ENCODE results near the gene QPCT. TPM values are rescaled to one million over a fixed set of nuclear protein-coding genes. Genes with fewer than 3 reads are reported as not detected.
"Not testable (repeated sequence)": the region's sequence is repeated elsewhere in the genome, so short reads cannot be mapped to it uniquely, and the experiment has no call there.

The QPCT gene
- 1 to 10 TPM; 5.5 to 7.0 (median 6.9) TPM for total RNA-seq

DNA sequence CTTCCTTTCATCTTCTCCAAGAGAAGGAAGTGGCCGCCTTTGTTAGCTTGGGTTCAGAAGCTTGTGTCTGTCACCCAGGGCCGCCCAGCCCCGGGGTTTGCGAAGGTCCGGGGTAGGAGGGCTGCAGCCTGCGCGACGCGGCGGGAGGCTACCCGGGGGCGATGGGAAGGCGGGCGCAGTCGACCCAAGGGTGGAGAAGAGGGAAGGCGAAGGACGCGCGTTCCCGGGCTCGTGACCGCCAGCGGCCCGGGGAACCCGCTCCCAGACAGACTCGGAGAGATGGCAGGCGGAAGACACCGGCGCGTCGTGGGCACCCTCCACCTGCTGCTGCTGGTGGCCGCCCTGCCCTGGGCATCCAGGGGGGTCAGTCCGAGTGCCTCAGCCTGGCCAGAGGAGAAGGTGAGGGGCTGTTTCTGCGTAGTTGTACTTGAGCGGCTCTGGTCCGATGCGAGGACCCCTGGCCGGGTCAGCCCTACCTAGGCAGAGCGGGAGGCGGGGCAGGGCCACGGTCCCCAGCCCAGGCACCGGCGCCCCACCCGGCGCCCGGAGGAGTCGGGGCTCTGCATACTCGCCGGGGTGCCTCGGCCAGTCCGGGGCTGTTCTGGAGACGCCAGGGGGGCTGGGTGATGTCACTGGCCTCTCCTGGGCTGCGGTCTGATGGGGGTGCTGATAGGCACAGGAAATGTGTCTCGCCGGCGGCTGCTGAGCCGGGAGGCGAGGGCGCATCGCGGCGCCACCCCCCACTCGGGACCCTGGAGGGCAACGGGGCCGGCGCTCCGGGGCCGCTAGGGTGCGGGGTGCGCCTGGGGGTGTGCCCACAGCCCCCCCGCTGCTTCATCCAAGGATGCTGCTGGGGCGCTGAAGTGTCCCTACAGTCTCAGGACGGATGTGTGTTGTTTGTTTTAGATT lies at the start of gene QPCT:
Gene QPCT (plus strand): TSS at position 178 of the 909 bp plus-strand sequence. CDS start 102 bp downstream, at position 280.
- H3K9me3 Mint-ChIP-seq = no peaks in the 10 kb centered on the region
- DNase-seq (peak; percentile 70), ATAC-seq (peak; percentile 79 to 89)
- H3K4me1 Mint-ChIP-seq (ENCODE audit: low read depth) = peaks cover 14% of the 10 kb centered on the region
- peaks cover 23% of the 10 kb centered on the region for H3K27me3 Mint-ChIP-seq (ENCODE audit: low read depth)
- H3K36me3 Mint-ChIP-seq (ENCODE audit: insufficient read depth) = no peaks in the 10 kb centered on the region
- H3K4me3 Mint-ChIP-seq = peak within 1 kb of the TSS; percentile 80

DNA sequence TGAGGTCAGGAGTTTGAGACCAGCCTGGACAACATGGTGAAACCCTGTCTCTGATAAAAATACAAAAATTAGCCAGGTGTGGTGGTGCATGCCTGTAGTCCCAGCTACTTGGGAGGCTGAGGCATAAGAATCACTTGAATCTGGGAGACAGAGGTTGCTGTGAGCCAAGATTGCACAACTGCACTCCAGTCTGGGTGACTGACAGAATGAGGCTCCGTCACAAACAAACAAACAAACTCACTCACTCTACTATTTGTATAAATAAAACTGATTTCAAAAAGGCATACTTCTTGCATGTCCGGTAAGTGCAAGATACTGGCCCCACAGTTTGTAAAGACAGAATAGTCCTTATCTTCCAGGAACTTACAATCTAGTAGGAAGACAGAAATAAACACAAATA lies 49.6 kb upstream of the QPCT start:
- H3K36me3 Mint-ChIP-seq (ENCODE audit: insufficient read depth) = peaks cover 18% of the 10 kb centered on the region
- not testable (repeated sequence) for H3K9me3 Mint-ChIP-seq; H3K27me3 Mint-ChIP-seq (ENCODE audit: low read depth); H3K4me3 Mint-ChIP-seq; DNase-seq; ATAC-seq
- peaks cover 16% of the 10 kb centered on the region for H3K4me1 Mint-ChIP-seq (ENCODE audit: low read depth)

DNA sequence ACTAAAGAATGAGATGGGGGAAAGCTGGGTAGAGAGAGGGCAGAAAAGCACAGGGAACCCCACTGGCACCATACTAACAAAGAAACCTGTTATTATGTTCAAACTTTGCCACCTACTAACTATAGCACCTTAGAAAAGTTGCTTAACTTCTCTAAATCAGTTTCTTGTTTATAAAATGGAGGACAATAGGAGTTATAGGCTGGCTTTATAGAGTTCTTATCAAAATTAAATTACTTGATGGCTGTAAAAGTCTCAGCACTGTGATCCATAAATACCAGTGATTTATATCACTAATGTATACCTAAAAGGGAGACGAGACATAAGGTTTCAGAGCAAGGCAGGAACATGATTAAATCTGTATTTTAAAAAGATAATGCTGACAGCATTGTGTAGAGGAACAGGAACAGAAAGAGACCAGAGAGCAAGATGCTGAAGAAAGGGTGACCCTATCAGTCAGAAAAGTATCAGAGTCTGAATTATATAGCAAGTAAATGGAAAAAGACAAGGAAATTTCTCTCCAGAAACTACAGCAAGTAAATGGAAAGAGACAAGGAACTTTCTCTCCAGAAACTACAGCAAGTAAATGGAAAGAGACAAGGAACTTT lies 48.9 kb upstream of the QPCT start:
- ATAC-seq (no peak), DNase-seq (no peak)
- H3K4me3 Mint-ChIP-seq = no peak overlapping the region
- H3K27me3 Mint-ChIP-seq (ENCODE audit: low read depth) = no peaks in the 10 kb centered on the region
- peaks cover 20% of the 10 kb centered on the region for H3K36me3 Mint-ChIP-seq (ENCODE audit: insufficient read depth)
- H3K4me1 Mint-ChIP-seq (ENCODE audit: low read depth) = peaks cover 21% of the 10 kb centered on the region
- no peaks in the 10 kb centered on the region for H3K9me3 Mint-ChIP-seq

DNA sequence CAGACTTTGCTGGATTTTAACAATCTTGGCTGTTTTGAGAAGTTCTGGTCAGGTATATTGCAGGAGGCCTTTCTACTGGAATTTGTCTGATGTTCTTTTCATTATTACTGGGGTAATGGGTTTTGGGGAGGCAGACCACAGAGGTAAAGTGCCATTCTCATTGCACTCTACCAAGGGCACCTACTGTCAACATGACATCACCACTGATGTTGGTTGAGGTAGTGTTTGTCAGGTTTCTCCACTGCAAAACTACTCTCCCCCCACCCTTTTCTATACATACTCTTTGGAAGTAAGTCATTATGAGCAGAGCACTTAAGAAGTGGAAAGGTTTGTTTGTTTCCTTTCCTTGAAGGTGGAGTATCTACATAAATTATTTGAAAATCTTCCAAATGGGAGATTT lies 46.8 kb upstream of the QPCT start:
- Mint-ChIP-seq H3K4me3 (no peak overlapping the region), H3K27me3 (ENCODE audit: low read depth) (no peaks in the 10 kb centered on the region), H3K4me1 (ENCODE audit: low read depth) (peaks cover 27% of the 10 kb centered on the region), H3K9me3 (no peaks in the 10 kb centered on the region), H3K36me3 (ENCODE audit: insufficient read depth) (peaks cover 12% of the 10 kb centered on the region)
- no peak for DNase-seq
- ATAC-seq = no peak

DNA sequence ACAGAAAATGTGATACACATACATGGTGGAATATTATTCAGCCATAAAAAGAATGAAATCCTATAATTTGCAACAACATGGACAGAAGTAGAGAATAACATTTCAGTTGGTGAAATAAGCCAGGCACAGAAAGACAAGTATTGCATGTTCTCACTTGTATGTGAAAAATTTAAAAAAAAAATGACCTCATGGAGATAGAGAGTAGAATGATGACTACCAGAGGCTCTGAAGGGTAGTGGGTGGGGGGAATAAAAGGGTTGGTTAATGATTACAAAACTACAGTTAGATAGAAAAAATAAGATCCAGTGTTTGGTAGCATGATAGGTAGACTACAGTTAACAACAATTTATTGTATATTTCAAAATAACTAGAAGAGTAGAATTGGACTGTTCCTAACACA lies 44.3 kb upstream of the QPCT start:
- peaks cover 29% of the 10 kb centered on the region for H3K4me1 Mint-ChIP-seq (ENCODE audit: low read depth)
- H3K27me3 Mint-ChIP-seq (ENCODE audit: low read depth) = no peaks in the 10 kb centered on the region
- no peaks in the 10 kb centered on the region for H3K9me3 Mint-ChIP-seq
- DNase-seq = no peak
- ATAC-seq = no peak
- peaks cover 12% of the 10 kb centered on the region for H3K36me3 Mint-ChIP-seq (ENCODE audit: insufficient read depth)
- no peak overlapping the region for H3K4me3 Mint-ChIP-seq

DNA sequence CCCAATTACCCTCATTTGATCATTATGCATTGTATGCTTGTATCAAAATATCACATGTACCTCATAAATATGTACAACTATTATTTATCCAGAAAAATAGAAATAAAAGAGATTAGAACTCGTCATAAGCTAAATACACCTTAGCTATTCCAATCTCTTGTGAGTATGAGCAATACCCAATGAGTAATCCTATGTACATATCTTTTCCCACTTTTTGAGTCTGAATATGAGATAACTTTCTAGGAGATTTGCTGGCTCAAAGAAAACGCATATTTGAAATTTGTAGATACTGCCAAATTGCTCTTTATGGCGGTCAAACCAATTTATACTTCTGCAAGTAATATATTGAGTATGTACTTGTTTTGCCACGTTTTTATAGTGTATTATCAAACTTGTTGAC lies 43.9 kb upstream of the QPCT start:
- ATAC-seq (no peak), DNase-seq (no peak)
- H3K4me1 Mint-ChIP-seq (ENCODE audit: low read depth) = peaks cover 30% of the 10 kb centered on the region
- H3K4me3 Mint-ChIP-seq = no peak overlapping the region
- peaks cover 12% of the 10 kb centered on the region for H3K36me3 Mint-ChIP-seq (ENCODE audit: insufficient read depth)
- no peaks in the 10 kb centered on the region for H3K27me3 Mint-ChIP-seq (ENCODE audit: low read depth)
- no peaks in the 10 kb centered on the region for H3K9me3 Mint-ChIP-seq

DNA sequence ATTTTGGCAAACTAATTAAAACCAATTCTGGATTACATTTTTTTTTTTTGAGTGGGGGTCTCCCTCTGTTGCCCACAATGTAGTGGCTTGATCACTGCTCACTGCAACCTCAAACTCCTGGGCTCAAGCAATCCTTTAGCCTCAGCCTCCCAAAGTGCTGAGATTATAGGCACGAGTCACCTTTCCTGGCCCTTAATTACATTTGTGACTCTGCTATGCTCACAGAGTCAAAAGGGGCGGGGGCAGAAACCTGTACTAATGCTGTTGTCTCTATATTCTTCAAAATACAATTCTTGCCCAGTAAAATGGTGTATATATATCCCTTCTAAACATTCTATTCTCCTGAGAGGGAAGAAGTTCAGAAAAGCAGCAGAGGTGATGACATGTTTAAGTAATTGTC lies 43.0 kb upstream of the QPCT start:
- Mint-ChIP-seq H3K4me3 (no peak overlapping the region), H3K27me3 (ENCODE audit: low read depth) (no peaks in the 10 kb centered on the region), H3K9me3 (no peaks in the 10 kb centered on the region), H3K36me3 (ENCODE audit: insufficient read depth) (peaks cover 12% of the 10 kb centered on the region), H3K4me1 (ENCODE audit: low read depth) (peaks cover 31% of the 10 kb centered on the region)
- DNase-seq (no peak), ATAC-seq (no peak)

DNA sequence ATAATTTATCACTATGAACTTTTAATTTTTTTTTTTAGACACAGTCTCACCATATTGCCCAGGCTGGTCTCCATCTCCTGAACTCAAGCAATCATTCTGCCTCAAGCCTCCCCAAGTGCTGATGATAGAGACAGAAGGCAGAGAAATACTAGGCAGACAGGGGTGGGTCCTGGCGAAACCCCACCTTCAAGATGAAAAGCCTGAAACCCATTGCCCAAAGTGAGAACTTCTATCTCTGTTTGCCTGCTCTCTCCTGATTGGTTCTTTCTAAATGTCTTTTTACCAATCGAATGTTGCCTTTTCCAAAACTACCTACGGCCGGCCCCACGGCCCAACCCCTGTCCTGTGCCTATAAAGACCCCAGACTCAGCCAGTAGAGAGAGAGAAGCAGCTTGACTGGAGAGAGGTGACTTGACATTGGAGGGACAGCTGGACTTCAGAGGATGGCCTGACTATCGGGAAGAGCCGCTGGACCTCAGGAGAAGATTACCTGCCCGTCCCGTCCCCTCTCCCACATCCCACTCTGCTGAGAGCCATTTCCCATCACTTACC lies 41.7 kb upstream of the QPCT start:
- DNase-seq (no peak), ATAC-seq (no peak)
- Mint-ChIP-seq H3K4me3 (no peak overlapping the region), H3K9me3 (no peaks in the 10 kb centered on the region), H3K36me3 (ENCODE audit: insufficient read depth) (peaks cover 12% of the 10 kb centered on the region), H3K27me3 (ENCODE audit: low read depth) (no peaks in the 10 kb centered on the region), H3K4me1 (ENCODE audit: low read depth) (peaks cover 30% of the 10 kb centered on the region)

DNA sequence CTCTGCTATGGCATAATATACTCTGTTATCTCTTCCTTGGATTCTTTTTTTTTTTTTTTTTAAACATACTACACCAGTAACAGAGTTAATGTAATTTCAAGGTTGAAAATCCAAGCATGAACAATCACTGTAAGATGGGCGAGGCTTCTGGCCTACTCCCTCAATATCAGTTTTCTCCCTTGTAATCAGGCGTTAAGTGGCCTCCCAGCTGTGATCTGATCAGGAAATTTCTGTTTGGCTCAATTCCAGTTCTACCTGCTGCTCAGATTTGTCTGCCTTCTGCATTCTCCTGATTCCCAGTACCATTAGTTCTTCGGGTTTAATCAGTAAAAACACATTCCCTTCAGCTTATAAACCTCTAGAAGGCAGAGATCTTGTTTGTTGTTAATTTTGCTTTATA lies 38.4 kb upstream of the QPCT start:
- Mint-ChIP-seq H3K9me3 (no peaks in the 10 kb centered on the region), H3K36me3 (ENCODE audit: insufficient read depth) (peaks cover 12% of the 10 kb centered on the region), H3K4me3 (no peak overlapping the region), H3K4me1 (ENCODE audit: low read depth) (peaks cover 25% of the 10 kb centered on the region), H3K27me3 (ENCODE audit: low read depth) (no peaks in the 10 kb centered on the region)
- DNase-seq (no peak), ATAC-seq (no peak)

DNA sequence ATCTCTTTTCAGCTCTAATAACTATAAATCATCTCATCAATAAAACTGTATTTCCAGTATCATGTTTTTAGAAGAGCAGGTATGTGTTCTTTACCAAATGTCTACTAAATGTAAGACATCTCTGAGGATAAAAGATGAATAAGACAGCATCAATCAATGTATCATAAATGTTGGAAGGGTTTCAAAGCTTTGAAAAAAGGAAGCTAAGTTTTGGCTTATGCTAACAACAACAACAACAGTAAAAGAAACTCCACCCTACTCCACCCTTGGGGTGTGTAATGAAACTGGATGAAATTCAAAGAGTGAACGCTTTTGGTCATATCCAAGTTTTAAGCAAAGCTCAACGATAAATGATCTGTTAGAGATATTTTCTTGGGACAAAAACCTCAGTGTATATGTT lies 36.9 kb upstream of the QPCT start:
- H3K4me3 Mint-ChIP-seq = no peak overlapping the region
- H3K27me3 Mint-ChIP-seq (ENCODE audit: low read depth) = no peaks in the 10 kb centered on the region
- DNase-seq (no peak), ATAC-seq (no peak)
- H3K36me3 Mint-ChIP-seq (ENCODE audit: insufficient read depth) = peaks cover 7% of the 10 kb centered on the region
- H3K9me3 Mint-ChIP-seq = no peaks in the 10 kb centered on the region
- peaks cover 29% of the 10 kb centered on the region for H3K4me1 Mint-ChIP-seq (ENCODE audit: low read depth)

DNA sequence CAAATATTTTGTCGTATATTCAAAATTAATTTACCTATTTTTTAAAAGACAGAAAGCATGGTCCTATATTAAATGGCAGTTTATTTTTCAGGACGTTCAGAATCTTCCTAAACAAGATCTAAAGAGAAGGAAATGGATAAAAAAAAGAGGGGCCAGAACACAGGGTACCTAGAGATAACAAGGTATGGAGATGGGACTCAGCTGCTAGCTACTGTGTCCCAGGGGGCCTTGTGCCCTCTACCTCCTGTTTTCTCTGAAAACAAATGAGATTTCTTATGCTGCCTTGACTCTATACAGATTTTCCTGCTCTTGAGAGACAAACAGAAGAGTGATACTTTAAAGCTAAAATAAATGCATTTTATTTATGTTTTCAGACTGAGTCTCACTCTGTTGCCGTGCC lies 29.1 kb upstream of the QPCT start:
- ATAC-seq = no peak
- no peak for DNase-seq
- Mint-ChIP-seq H3K9me3 (no peaks in the 10 kb centered on the region), H3K36me3 (ENCODE audit: insufficient read depth) (peaks cover 22% of the 10 kb centered on the region), H3K27me3 (ENCODE audit: low read depth) (no peaks in the 10 kb centered on the region), H3K4me1 (ENCODE audit: low read depth) (peaks cover 64% of the 10 kb centered on the region), H3K4me3 (no peak overlapping the region)

DNA sequence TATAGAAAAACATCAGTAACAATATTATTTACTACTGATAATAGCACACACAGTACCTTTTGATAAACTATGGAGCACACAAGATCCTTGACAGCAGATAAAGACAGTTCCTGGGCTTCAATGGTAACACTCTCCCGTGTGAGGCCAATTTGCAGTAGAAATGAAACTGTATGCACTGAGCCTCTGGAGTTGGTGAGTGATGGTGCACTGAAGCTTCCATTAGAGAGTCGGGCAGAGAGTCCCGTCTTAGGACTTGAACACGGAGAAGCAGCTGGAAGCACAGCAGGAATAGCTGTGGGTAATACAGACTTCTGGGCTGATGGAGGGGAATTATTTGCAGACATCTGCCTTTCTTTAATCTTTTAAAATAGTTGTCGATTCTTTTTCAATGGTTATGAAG lies 28.2 kb upstream of the QPCT start:
- ATAC-seq = no peak
- Mint-ChIP-seq H3K36me3 (ENCODE audit: insufficient read depth) (peaks cover 19% of the 10 kb centered on the region), H3K4me1 (ENCODE audit: low read depth) (peaks cover 57% of the 10 kb centered on the region), H3K9me3 (no peaks in the 10 kb centered on the region), H3K27me3 (ENCODE audit: low read depth) (no peaks in the 10 kb centered on the region), H3K4me3 (peak overlapping the region; percentile 16)
- no peak for DNase-seq

DNA sequence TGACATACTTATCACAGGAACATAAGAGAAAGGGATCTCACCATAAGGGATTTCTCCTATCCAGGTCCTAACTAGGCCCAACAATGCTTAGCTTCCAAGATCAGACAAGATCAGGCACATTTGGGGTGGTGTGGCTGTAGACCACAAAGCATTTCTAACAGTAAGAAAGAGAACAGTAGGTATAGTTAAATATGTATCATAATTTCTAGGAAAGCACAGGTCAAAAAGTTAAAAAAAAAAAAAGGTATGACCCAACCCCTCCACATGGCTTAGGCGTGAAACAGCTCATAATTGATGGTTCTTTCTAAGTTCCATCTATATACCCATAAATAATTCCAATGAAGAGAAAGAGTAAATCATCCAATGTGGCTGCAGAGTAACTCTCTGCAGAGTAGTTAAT lies 26.7 kb upstream of the QPCT start:
- DNase-seq (no peak), ATAC-seq (peak; percentile 54 to 62)
- Mint-ChIP-seq H3K4me1 (ENCODE audit: low read depth) (peaks cover 62% of the 10 kb centered on the region), H3K4me3 (peak overlapping the region; percentile 20), H3K36me3 (ENCODE audit: insufficient read depth) (peaks cover 19% of the 10 kb centered on the region), H3K9me3 (no peaks in the 10 kb centered on the region), H3K27me3 (ENCODE audit: low read depth) (no peaks in the 10 kb centered on the region)

DNA sequence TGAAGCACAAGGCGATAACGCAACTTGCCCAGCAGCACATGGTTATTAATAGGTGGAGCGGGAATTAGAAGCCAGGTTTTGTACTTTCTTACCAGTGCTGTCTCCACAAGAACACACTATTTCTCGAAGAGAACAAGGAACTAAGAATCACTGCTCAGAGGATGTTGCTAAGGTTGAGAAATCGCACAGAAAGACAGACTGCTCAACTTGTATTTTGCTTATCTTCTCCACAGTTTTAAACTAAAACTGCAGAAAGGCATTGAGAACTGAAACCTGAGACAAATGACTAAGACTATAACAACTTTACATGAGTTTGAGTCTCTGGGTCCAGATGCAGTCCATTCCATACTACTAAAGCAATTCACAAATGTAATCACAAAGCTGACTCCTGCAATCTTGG lies 26.0 kb upstream of the QPCT start:
- Mint-ChIP-seq H3K36me3 (ENCODE audit: insufficient read depth) (peaks cover 21% of the 10 kb centered on the region), H3K9me3 (no peaks in the 10 kb centered on the region), H3K4me3 (no peak overlapping the region), H3K27me3 (ENCODE audit: low read depth) (no peaks in the 10 kb centered on the region), H3K4me1 (ENCODE audit: low read depth) (peaks cover 61% of the 10 kb centered on the region)
- ATAC-seq = peak; percentile 41 to 59
- DNase-seq = no peak

All from activated T-cell treated with anti-CD3 and anti-CD28 coated beads, Interleukin-2, amount 50 U/mL, for 4 hours (primary cell).